Neural cell (in vitro differentiated cells): Measurements from ENCODE around the gene C1orf141. TPM values are rescaled to one million over a fixed set of nuclear protein-coding genes. Genes with fewer than 3 reads are reported as not detected.

Experiments
- H2AFZ ChIP-seq: fragments of 200-600, 300-800 bp; sonication (generic), shearing (Covaris generic); 2 replicates; pipeline ENCODE4 v1.6.0; 2014; ENCODE audit warnings: low read depth, mild to moderate bottlenecking, antibody characterized with exemption, low read length, moderate library complexity
- H3F3A ChIP-seq: fragments of 200-600 bp; shearing (Covaris generic); 2 replicates; pipeline ENCODE4 v1.6.1; 2016; ENCODE audit warnings: mild to moderate bottlenecking, moderate library complexity, mixed read lengths, antibody characterized with exemption, low read length; ENCODE audit not compliant: insufficient read depth, poor library complexity, severe bottlenecking
- H3K27ac ChIP-seq: fragments of 200-600, 300-800 bp; sonication (generic), shearing (Covaris generic); 2 replicates; pipeline ENCODE4 v1.5.1; 2014; ENCODE audit warnings: mild to moderate bottlenecking, low read length, moderate library complexity
- H3K27me3 ChIP-seq: fragments of 300-800, 200-600 bp; sonication (generic), shearing (Covaris generic); 2 replicates; pipeline ENCODE4 v1.6.0; 2014; ENCODE audit warnings: mild to moderate bottlenecking, low read depth, low read length, moderate library complexity; ENCODE audit not compliant: insufficient read depth
- H3K36me3 ChIP-seq: fragments of 300-800, 200-600 bp; sonication (generic), shearing (Covaris generic); 2 replicates; pipeline ENCODE4 v1.5.1; 2014; ENCODE audit warnings: mild to moderate bottlenecking, antibody characterized with exemption, low read length, moderate library complexity; ENCODE audit not compliant: insufficient read depth
- H3K4me2 ChIP-seq: fragments of 300-800, 200-600 bp; sonication (generic), shearing (Covaris generic); 2 replicates; pipeline ENCODE4 v1.6.0; 2014; ENCODE audit warnings: mild to moderate bottlenecking, low read length
- H3K4me3 ChIP-seq: fragments of 300-800, 200-600 bp; sonication (generic), shearing (Covaris generic); 2 replicates; pipeline ENCODE4 v1.5.1; 2014; ENCODE audit warnings: mild to moderate bottlenecking, low read length, moderate library complexity
- H3K79me2 ChIP-seq: fragments of 200-600 bp; shearing (Covaris generic); replicated peaks from 2 replicates; pipeline ENCODE4 v1.6.0; 2014; ENCODE audit warnings: mild to moderate bottlenecking, low read length, moderate library complexity; ENCODE audit not compliant: insufficient read depth
- H3K9ac ChIP-seq: fragments of 300-800, 200-600 bp; sonication (generic), shearing (Covaris generic); 2 replicates; pipeline ENCODE4 v1.6.1; 2016; ENCODE audit warnings: mild to moderate bottlenecking, low read length, mixed read lengths
- H3K9me2 ChIP-seq: fragments of 200-600 bp; shearing (Covaris generic); 2 replicates; pipeline ENCODE4 v1.6.1; 2016; ENCODE audit warnings: mild to moderate bottlenecking, low read length, mixed read lengths; ENCODE audit not compliant: insufficient read depth
- H3K9me3 ChIP-seq: fragments of 200-600, 300-800 bp; sonication (generic), shearing (Covaris generic); 2 replicates; pipeline ENCODE4 v1.6.1; 2016; ENCODE audit warnings: mild to moderate bottlenecking, mixed run types, low read length, moderate library complexity, mixed read lengths
- H4K20me1 ChIP-seq: fragments of 200-600 bp; shearing (Covaris generic); 2 replicates; pipeline ENCODE4 v1.6.1; 2016; ENCODE audit warnings: mild to moderate bottlenecking, mixed run types; ENCODE audit not compliant: insufficient read depth
- EP300 ChIP-seq: fragments of 450-650 bp; conservative IDR thresholded peaks from 2 replicates; pipeline ENCODE4 v1.6.1; 2014; ENCODE audit warnings: antibody characterized with exemption, mild to moderate bottlenecking, moderate library complexity; ENCODE audit not compliant: poor library complexity, severe bottlenecking
- EZH2 ChIP-seq: fragments of 200-600, 300-800 bp; shearing (Covaris generic), sonication (generic); IDR thresholded peaks from 2 replicates; pipeline ENCODE4 v1.6.1; 2014; ENCODE audit warnings: antibody characterized with exemption, low read length, borderline replicate concordance, mild to moderate bottlenecking; ENCODE audit not compliant: insufficient read depth, poor library complexity, severe bottlenecking
- MXI1 ChIP-seq: fragments of 450-650 bp; conservative IDR thresholded peaks from 2 replicates; pipeline ENCODE4 v1.6.1; 2014; ENCODE audit warnings: antibody characterized with exemption, mild to moderate bottlenecking; ENCODE audit not compliant: poor library complexity, severe bottlenecking
- POLR2AphosphoS5 ChIP-seq: IDR thresholded peaks from 2 replicates; pipeline ENCODE4 v1.6.1; 2012
- RAD21 ChIP-seq: fragments of 450-650 bp; conservative IDR thresholded peaks from 2 replicates; pipeline ENCODE4 v1.6.1; 2014; ENCODE audit warnings: antibody characterized with exemption, mild to moderate bottlenecking, moderate library complexity
- SMC3 ChIP-seq: fragments of 450-650 bp; conservative IDR thresholded peaks from 2 replicates; pipeline ENCODE4 v1.6.1; 2014; ENCODE audit warnings: antibody characterized with exemption, mild to moderate bottlenecking, moderate library complexity; ENCODE audit not compliant: poor library complexity
- TAF1 ChIP-seq: IDR thresholded peaks from 2 replicates; pipeline ENCODE4 v1.6.1; 2012; ENCODE audit warnings: low read depth
- polyA plus RNA-seq: library from polyadenylated mRNA; depleted of rRNA; stranded (reverse); fragments of >200 nt; gene quantifications from 2 replicates; pipeline ENCODE4 v1.2.3, GENCODE V29; 2014
- TF ChIP-seq, protein P1 (sequence below): fragments of 450-650 bp; IDR thresholded peaks from 2 replicates; pipeline ENCODE4 v1.5.1; 2014; ENCODE audit warnings: antibody characterized with exemption, mild to moderate bottlenecking, moderate library complexity; ENCODE audit not compliant: poor library complexity, severe bottlenecking
- TF ChIP-seq, protein P2 (sequence below): IDR thresholded peaks from 2 replicates; pipeline ENCODE4 v1.6.1; 2012; ENCODE audit warnings: borderline replicate concordance

C1orf141 gene
- polyA plus RNA-seq, 1 donor from 2014 or later: not detected

DNA sequence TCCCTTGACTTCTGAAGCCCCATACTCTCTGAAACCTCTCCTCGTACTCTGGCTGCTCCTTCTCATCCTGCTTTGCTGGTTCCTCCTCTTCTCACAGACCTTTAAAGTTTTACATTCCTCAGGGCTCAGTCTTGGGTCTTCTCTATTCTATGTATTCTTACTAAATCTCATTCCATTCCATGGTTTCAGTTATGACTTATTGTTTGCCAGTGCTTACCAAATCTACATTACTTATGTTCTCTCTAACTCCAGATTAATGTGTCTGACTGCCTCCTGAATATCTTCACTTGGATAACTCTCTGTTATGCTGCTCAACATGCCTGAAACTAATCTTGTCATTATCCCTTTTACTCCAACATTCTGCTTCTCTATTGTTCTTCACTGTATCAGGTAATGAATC, 75.4 kb downstream of the C1orf141 start:
- Histone ChIP-seq H3K79me2 (no peaks in the 10 kb centered on the region), H3F3A (no peaks in the 10 kb centered on the region), H3K27me3 (peaks cover 3% of the 10 kb centered on the region), H3K9me3 (no peaks in the 10 kb centered on the region), H3K27ac (no peak overlapping the region), H2AFZ (no peak overlapping the region), H3K36me3 (no peaks in the 10 kb centered on the region), H4K20me1 (no peaks in the 10 kb centered on the region), H3K4me2 (no peak overlapping the region), H3K9ac (no peak overlapping the region), H3K4me3 (no peak overlapping the region), H3K9me2 (no peaks in the 10 kb centered on the region)
- TF ChIP-seq, protein P1, sequence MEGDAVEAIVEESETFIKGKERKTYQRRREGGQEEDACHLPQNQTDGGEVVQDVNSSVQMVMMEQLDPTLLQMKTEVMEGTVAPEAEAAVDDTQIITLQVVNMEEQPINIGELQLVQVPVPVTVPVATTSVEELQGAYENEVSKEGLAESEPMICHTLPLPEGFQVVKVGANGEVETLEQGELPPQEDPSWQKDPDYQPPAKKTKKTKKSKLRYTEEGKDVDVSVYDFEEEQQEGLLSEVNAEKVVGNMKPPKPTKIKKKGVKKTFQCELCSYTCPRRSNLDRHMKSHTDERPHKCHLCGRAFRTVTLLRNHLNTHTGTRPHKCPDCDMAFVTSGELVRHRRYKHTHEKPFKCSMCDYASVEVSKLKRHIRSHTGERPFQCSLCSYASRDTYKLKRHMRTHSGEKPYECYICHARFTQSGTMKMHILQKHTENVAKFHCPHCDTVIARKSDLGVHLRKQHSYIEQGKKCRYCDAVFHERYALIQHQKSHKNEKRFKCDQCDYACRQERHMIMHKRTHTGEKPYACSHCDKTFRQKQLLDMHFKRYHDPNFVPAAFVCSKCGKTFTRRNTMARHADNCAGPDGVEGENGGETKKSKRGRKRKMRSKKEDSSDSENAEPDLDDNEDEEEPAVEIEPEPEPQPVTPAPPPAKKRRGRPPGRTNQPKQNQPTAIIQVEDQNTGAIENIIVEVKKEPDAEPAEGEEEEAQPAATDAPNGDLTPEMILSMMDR: no peak
- TF ChIP-seq SMC3 (no peak), RAD21 (no peak), TAF1 (no peak), MXI1 (no peak), EZH2 (no peak), EP300 (no peak), POLR2AphosphoS5 (no peak)
- TF ChIP-seq, protein P2, sequence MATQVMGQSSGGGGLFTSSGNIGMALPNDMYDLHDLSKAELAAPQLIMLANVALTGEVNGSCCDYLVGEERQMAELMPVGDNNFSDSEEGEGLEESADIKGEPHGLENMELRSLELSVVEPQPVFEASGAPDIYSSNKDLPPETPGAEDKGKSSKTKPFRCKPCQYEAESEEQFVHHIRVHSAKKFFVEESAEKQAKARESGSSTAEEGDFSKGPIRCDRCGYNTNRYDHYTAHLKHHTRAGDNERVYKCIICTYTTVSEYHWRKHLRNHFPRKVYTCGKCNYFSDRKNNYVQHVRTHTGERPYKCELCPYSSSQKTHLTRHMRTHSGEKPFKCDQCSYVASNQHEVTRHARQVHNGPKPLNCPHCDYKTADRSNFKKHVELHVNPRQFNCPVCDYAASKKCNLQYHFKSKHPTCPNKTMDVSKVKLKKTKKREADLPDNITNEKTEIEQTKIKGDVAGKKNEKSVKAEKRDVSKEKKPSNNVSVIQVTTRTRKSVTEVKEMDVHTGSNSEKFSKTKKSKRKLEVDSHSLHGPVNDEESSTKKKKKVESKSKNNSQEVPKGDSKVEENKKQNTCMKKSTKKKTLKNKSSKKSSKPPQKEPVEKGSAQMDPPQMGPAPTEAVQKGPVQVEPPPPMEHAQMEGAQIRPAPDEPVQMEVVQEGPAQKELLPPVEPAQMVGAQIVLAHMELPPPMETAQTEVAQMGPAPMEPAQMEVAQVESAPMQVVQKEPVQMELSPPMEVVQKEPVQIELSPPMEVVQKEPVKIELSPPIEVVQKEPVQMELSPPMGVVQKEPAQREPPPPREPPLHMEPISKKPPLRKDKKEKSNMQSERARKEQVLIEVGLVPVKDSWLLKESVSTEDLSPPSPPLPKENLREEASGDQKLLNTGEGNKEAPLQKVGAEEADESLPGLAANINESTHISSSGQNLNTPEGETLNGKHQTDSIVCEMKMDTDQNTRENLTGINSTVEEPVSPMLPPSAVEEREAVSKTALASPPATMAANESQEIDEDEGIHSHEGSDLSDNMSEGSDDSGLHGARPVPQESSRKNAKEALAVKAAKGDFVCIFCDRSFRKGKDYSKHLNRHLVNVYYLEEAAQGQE: no peak

DNA sequence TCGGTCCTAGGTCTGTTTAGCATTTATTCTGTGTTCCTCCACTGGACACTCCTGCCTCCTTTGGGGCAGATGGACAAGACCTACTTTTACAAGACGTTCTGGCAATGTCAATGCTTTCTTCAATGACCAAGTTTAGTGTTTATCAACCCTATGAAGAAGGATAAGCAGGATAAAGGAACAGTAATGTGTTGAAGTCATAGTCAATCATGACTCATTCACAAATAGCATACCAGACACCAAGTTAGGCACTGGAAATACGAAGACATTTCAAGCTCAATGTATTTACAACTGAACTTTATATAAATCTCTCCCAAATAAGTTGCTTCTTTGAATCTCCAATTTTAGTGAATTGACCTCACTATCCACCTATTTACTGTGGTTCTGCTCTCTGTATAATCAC, 76.0 kb downstream of the C1orf141 start:
- H3K4me2 ChIP-seq: no peak overlapping the region
- peaks cover 3% of the 10 kb centered on the region for H3K27me3 ChIP-seq
- no peaks in the 10 kb centered on the region for H3K36me3 ChIP-seq

More for the DNA sequence above, 76.0 kb downstream of the C1orf141 start:
- Histone ChIP-seq H3F3A (no peaks in the 10 kb centered on the region), H2AFZ (no peak overlapping the region), H3K79me2 (no peaks in the 10 kb centered on the region), H3K9me3 (no peaks in the 10 kb centered on the region), H4K20me1 (no peaks in the 10 kb centered on the region), H3K27ac (no peak overlapping the region), H3K9me2 (no peaks in the 10 kb centered on the region), H3K9ac (no peak overlapping the region), H3K4me3 (no peak overlapping the region)
- no peak for TF ChIP-seq EZH2
- TF ChIP-seq POLR2AphosphoS5: no peak
- no peak for TF ChIP-seq SMC3
- TF ChIP-seq EP300: no peak
- TF ChIP-seq MXI1: no peak
- TF ChIP-seq TAF1: no peak
- TF ChIP-seq, protein P1: no peak
- TF ChIP-seq RAD21: no peak
- TF ChIP-seq, protein P2: no peak
